Breast epithelium (tissue), 4 donors: ENCODE results near the gene TUFT1. TPM values are rescaled to one million over a fixed set of nuclear protein-coding genes. Genes with fewer than 3 reads are reported as not detected.

ENCODE experiments used
- DNase-seq, 2 donors: peaks; one replicate each; pipeline ENCODE4 v3.0.0-alpha.2; 2019; ENCODE audit warnings: low spot score in 2 of 2
- H3K27ac ChIP-seq, 2 donors: fragments of 200-600 bp; sonication (generic) in 1 of 2; one replicate each; pipeline ENCODE4 v1.5.1; 2016 to 2019; ENCODE audit warnings: mild to moderate bottlenecking in 1 of 2
- H3K27me3 ChIP-seq, 2 donors: fragments of 200-600 bp; sonication (generic) in 1 of 2; one replicate each; pipeline versions ENCODE4 v1.5.1 to v1.6.0; 2017 to 2019; ENCODE audit warnings: control low read depth in 1 of 2, mild to moderate bottlenecking in 1 of 2
- H3K36me3 ChIP-seq: fragments of 200-600 bp; one replicate; pipeline ENCODE4 v1.5.1; 2019
- H3K4me1 ChIP-seq, 2 donors: fragments of 200-600 bp; sonication (generic); one replicate each; pipeline ENCODE4 v1.5.1; 2016 to 2019; ENCODE audit warnings: control low read depth in 1 of 2
- H3K4me3 ChIP-seq, 3 donors: fragments of 200-600 bp; sonication (generic); 1 replicate in 2 of 3; 2 replicates in 1 of 3; pipeline ENCODE4 v1.5.1; 2016 to 2019; ENCODE audit warnings: mild to moderate bottlenecking in 3 of 3, moderate library complexity in 2 of 3
- H3K9me3 ChIP-seq, 2 donors: fragments of 200-600 bp; sonication (generic) in 1 of 2; one replicate each; pipeline ENCODE4 v1.5.1; 2016 to 2019; ENCODE audit warnings: control low read depth in 1 of 2
- CTCF ChIP-seq, 3 donors: fragments of 450-650 bp; IDR thresholded peaks; one replicate each; pipeline ENCODE4 v1.5.1; 2016 to 2017; ENCODE audit warnings: antibody characterized with exemption in 3 of 3, mild to moderate bottlenecking in 3 of 3, moderate library complexity in 3 of 3
- POLR2A ChIP-seq: fragments of 450-650 bp; IDR thresholded peaks from one replicate; pipeline ENCODE4 v1.6.1; 2016; ENCODE audit warnings: antibody characterized with exemption, mild to moderate bottlenecking, moderate library complexity
- POLR2AphosphoS5 ChIP-seq, 3 donors: sonication (generic); formaldehyde crosslinking; IDR thresholded peaks; one replicate each; pipeline ENCODE4 v1.6.1; 2017; ENCODE audit warnings: antibody characterized with exemption in 3 of 3
- intact Hi-C: fragments of 100-400 bp; cut with DNase I; formaldehyde crosslinking; loops from one replicate; pipeline ENCODE4 v1.15.1; 2023; ENCODE audit warnings: low total_unique reads
- total RNA-seq, 3 donors: library from RNA; depleted of rRNA; stranded (reverse); fragments of >200 nt; gene quantifications; one replicate each; pipeline ENCODE4 v1.1.0, GENCODE V29; 2016

Gene TUFT1
- total RNA-seq, 3 donors from 2014 or later = 7.2 to 21.2 (median 13.4) TPM

DNA sequence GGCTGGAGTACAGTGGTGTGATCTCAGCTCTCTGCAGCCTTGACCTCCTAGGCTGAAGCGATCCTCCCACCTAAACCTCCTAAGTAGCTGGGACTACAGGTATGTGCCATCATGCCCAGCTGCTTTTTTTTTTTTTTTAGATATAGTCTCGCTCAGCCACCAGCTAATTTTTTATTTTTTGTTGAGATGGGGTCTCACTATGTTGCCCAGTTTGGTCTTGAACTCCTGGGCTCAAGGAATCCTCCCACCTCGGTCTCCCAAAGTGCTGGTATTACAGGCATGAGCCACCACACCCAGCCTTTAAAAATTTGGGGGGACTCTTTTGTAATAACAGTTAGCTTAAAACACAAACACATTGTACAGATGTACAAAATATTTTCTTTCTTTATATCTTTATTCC, 70.0 kb downstream of the TUFT1 start:
- no peak for DNase-seq
- Histone ChIP-seq H3K4me1 (no peaks in the 10 kb centered on the region), H3K4me3 (no peak overlapping the region), H3K36me3 (no peaks in the 10 kb centered on the region), H3K27ac (no peak overlapping the region), H3K9me3 (no peaks in the 10 kb centered on the region), H3K27me3 (no peaks in the 10 kb centered on the region)
- intact Hi-C loops = no loop called here
- TF ChIP-seq POLR2AphosphoS5 (IDR thresholded peaks at IDR 0.05) (no peak), POLR2A (no peak), CTCF (IDR thresholded peaks at IDR 0.05) (no peak)

DNA sequence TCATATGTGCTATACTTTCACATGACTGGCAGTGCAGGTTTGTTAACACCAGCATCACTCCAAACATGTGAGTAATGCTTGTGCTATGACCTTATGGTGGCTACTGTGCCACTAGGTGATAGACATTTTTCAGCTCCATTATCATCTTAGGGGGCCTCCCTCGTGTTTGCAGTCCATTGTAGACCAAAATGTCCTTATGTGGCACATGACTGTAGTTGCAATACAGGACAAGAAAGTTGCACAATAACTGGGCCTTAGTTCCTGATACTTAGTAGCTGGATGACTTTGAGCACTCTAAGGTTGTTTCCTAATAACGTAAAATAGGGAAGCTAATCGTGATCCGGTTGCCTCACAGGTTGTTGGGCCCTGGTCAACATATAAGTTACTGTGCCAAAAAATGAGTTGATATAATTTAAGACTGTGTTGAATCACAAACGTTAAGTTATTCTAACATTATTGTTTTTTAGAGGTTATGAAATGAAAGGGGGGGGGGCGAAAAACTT, 71.2 kb downstream of the TUFT1 start:
- no peaks in the 10 kb centered on the region for H3K27me3 ChIP-seq
- H3K4me3 ChIP-seq = peak overlapping the region; percentile 71 to 95 (median 93)
- peak overlapping the region; percentile 91 to 96 for H3K27ac ChIP-seq
- intact Hi-C loops = no loop called here
- no peaks in the 10 kb centered on the region for H3K9me3 ChIP-seq
- peak in 1 of 2 donors; percentile 44 for DNase-seq
- no peaks in the 10 kb centered on the region for H3K36me3 ChIP-seq
- no peak for TF ChIP-seq CTCF (IDR thresholded peaks at IDR 0.05)
- TF ChIP-seq POLR2AphosphoS5 (IDR thresholded peaks at IDR 0.05) = peak; percentile 76 to 89 (median 89)
- H3K4me1 ChIP-seq = no peaks in the 10 kb centered on the region

- DNase-seq = peak; percentile 88
- Histone ChIP-seq H3K9me3 (no peaks in the 10 kb centered on the region), H3K4me3 (peak within 1 kb of the TSS; percentile 71 to 95 (median 93)), H3K36me3 (no peaks in the 10 kb centered on the region), H3K4me1 (no peaks in the 10 kb centered on the region), H3K27ac (peak within 1 kb of the TSS; percentile 91 to 96), H3K27me3 (no peaks in the 10 kb centered on the region)
- intact Hi-C loops = no loop called here
- TF ChIP-seq POLR2A (no peak), POLR2AphosphoS5 (IDR thresholded peaks at IDR 0.05) (peak in 2 of 3 donors; percentile 68 to 91)
Measured at GRCh38 chr1:151611832-151612500, 71.9 kb downstream of the TUFT1 start, which contains the start of gene SNX27. Gene SNX27, plus strand, starts transcription at chr1:151612050. Its CDS starts 152 bp downstream, at chr1:151612202.

DNA sequence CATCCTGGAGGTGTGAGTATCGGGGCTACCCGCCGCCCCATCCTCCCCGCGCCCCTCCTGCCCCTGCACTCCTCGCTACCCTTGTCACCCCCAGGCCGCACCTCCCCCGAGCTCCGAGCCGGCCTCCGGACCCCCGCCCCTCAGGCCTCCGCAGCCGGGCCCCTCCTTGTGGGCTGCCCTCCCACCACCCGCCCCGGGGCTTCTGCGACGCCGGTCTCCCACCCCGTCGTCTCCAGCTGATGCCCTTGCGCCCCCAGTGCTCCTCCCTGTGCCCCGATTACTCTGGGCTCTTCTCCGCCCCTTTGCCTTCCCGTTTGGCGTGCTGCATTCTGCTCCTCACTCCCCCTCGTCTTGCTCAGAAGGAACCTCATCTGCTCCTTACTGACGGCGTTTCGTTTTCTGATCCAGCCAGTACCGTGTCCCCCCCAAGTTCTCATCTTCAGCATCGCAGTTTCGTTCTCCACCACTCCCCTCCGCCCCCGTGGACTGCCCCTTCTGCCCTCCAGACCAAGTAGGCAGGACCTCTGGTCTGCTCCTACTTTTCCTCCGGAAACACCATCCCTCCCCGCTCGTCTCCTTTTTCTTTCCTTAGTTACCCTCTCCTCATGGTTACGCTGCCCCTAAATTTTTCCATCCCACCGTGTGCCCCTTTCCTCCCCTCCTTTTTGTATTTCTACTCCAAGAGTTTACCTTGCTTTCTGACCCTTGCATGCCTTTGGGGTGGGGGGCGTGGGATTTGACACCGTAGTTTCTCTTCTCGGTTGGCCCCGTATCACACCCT, 72.6 kb downstream of the TUFT1 start:
- Histone ChIP-seq H3K27me3 (no peaks in the 10 kb centered on the region), H3K27ac (peak overlapping the region; percentile 91 to 96), H3K36me3 (no peaks in the 10 kb centered on the region), H3K4me3 (peak overlapping the region; percentile 71 to 95 (median 93)), H3K9me3 (no peaks in the 10 kb centered on the region), H3K4me1 (no peaks in the 10 kb centered on the region)
- intact Hi-C loops = no loop called here
- TF ChIP-seq POLR2A (no peak), CTCF (IDR thresholded peaks at IDR 0.05) (no peak), POLR2AphosphoS5 (IDR thresholded peaks at IDR 0.05) (no peak)
- no peak for DNase-seq

- DNase-seq = no peak
- H3K27ac ChIP-seq = peak overlapping the region; percentile 91 to 96
- no peaks in the 10 kb centered on the region for H3K9me3 ChIP-seq
- TF ChIP-seq POLR2A (no peak), CTCF (IDR thresholded peaks at IDR 0.05) (no peak), POLR2AphosphoS5 (IDR thresholded peaks at IDR 0.05) (no peak)
- H3K27me3 ChIP-seq = no peaks in the 10 kb centered on the region
- peak overlapping the region; percentile 71 to 95 (median 93) for H3K4me3 ChIP-seq
- intact Hi-C loops = no loop called here
- H3K4me1 ChIP-seq = no peaks in the 10 kb centered on the region
- H3K36me3 ChIP-seq = no peaks in the 10 kb centered on the region
Measured at GRCh38 chr1:151613282-151613780, 73.2 kb downstream of the TUFT1 start.
